NCI-H1436 (cell line): Measurements from ENCODE around the gene ABAT.
A peak's percentile ranks its signal among the peaks of the same experiment; 100 is the strongest.
"Not testable (repeated sequence)": the region's sequence is repeated elsewhere in the genome, so short reads cannot be mapped to it uniquely, and the experiment has no call there.

ENCODE experiments used
- DNase-seq: peaks from one replicate; lab custom pipeline; 2025; lab: John Stamatoyannopoulos, UW

Gene ABAT

DNA sequence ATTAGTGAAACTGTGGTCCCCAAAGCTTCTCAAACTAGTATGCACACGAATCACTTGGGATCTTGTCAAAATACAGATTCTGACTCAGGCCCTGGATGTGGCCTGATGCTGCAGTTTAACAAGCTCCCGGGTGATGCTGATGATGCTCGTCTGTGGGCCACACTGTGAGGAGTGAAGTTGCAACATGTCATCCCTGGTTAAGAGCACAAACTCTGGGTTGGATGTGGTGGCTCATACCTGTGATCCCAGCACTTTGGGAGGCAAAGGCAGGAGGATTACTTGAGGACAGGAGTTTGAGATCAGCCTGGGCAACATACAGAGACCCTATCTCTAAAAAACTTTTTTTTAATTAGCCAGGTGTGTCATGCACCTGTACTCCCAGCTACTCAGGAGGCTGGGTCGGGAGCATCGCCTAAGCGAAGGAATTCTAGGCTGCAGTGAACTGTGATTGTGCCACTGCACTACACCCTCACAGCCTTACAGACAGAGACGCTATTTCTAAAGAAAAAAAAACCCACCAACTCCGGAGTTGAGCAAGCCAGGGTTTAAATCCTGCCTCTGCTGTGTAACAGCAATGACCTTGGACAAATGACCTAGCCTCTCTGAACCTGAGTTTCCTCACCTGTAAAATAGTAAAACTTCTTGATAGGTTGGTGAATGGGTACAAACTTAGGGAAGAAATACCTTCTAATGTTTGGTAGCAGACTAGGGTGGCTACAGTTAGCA, 24.4 kb upstream of the ABAT start:
- no peak for DNase-seq

DNA sequence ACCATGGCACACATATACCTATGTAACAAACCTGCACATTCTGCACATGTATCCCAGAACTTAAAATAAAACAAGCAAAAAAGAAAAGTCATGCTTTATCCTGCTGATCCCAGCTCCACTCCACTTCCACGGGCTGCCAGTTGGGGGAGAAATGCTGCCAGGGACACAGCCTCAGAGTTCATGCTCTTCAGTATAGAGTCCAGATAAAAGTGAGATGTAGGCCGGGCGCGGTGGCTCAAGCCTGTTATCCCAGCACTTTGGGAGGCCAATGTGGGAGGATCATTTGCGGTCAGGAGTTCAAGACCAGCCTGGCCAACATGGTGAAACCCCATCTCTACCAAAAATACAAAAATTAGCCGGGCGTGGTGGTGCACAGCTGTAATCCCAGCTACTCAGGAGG, 22.5 kb upstream of the ABAT start:
- DNase-seq: not testable (repeated sequence)

DNA sequence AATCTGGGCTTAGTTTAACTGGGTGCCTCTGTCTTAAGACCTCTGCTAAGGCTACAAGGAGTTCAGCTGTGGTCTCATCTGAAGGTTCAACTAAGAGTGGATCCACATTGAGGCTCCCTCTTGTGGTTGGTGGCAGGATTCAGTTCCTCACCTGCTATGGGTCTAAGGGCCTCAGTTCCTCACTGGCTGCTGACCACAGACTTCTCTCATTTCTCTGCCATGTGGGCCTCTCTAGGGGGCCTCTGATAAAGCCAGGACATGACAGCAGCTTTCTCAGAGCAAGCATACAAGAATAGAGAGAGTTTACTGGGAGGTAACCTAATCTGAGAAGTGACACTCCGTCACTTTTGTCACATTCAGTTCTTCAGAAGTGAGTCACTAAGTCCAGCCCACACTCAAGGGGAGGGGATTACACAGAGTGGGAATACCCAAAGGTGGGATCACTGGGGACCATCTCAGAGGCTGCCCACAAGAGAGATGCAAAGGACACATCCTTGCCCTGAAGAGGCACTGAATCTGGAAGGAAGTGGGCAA, 19.2 kb upstream of the ABAT start:
- no peak for DNase-seq

DNA sequence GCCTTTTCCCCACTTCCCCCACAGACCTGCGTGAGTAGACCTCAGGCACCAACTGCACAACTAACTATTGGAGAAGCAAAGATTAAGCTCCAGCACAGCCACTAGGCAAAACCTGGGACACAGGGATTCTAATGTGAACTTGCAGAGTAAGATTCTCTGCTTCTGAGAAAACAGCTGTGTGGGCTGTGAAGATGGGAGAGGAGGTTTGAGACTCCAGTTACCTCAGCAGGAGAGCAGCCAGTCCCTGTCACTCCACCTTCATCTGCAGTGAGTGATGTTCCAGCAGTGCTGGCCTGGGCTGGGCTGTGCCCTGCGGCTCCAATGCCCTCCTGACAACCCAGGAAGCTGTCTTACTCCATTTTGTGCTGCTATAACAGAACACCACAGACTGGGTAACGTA, 18.0 kb upstream of the ABAT start:
- no peak for DNase-seq

DNA sequence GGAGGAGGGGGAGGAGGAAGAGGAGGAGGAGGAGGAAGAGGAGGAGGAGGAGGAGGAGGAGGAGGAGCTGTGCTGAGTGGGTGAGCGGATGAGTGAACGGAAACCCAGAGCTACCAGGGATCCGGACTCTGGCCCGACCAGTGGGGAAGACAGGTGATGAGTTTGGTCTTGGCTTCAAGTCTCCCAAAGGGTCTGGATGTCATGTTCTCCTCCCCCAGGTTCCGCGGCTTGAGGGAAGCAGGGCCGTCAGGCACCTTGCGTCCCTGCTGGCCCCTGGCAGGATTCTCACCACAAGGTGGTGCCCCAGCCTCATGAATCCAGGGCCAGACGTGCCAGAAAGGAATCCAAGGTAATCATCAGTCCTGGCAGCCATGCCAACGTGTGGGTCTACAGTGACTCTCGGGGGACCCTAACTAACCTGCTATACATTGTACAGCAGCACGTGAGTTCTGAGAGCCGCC, 13.5 kb upstream of the ABAT start:
- peak; percentile 86 for DNase-seq

DNA sequence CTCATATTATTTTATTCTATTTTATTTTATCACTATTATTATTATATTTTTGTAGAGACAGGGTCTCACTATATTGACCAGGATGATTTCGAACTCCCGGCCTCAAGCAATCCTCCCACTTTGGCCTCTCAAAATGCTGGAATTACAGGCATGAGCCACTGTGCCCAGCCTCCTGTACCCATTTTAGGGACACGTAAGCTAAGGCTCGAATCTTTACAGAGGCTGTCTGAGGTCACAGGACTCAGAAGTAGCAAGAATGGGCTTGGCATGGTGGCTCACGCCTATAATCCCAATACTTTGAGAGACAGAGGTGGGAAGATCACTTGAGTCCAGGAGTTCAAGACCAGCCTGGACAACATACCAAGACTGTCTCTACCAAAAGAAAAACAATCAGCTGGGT, 12.7 kb upstream of the ABAT start:
- no peak for DNase-seq

DNA sequence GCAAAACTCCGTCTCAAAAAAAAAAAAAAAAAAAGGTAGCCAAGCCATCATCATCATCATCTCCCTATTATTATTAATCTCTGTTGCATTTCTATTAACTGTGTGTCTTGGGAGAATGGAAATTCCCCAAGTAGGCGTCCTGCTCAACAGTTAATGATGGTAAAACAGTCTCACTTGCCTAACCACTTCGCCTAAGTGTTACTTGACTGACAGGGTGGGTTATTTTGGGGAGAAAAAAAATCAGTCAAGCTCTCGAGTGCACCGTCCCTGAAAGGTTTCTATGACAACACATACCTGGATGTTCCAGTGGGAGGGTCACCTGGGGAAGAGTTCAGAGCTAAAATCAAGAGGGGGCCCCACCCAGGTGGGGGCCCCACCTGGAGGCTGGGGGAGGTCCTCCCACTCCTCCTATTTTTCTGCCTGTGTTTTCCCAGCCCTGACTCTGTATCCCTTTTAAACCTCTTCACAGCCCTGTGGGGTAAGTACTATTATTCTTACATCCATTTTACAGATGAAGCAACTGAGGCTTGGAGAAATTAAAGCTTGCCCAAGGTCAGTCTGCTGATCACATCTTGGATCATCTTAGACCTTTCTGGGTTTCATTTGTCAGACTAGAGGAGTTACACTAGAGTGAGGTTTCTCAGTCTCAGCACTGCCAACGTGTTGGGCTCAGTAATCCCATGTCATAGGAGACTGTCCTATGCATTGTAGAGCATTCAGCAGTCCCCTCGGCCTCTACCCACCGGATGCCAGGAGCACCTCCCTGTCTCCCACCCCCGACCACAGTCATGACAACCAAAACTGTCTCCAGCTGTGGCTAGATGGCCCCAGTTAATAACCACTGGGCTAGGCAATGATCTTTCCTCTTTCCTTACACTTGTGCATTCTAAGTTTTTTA, 11.0 kb upstream of the ABAT start:
- DNase-seq: no peak

DNA sequence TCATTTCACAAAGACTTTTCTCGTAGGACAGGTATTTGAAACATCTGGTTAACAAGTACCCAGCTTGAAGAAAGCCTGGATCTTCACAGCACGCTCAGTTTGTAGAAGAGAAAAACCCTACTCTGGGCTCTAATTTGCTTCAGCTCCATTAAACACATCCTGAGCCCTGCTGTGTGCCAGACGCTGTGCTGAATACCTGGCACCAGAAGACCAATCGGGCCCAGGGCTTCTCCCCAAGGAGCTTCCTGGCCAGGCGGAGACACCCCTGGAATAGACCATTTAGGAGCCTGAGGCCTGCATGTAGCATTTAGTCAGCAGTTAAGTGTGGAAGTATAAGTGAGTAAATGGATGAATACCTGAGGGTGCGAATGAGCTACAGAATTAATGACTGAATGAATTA, 8.9 kb upstream of the ABAT start:
- no peak for DNase-seq

DNA sequence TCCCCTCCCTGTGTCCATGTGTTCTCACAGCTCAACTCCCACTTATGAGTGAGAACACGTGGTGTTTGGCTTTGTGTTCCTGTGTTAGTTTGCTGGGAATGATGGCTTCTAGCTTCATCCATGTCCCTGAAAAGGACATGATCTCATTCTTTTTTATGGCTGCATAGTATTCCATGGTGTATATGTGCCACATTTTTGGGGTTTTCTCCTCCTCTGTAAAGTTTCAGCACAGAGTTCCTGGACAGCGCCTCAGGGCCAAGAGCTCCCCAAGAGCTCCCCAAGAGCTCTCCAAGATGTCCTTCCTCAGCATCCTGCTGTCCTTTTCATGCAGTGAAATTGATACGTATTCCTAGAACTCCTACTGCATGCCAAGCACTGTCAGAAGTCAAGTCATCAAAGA, 6.9 kb upstream of the ABAT start:
- no peak for DNase-seq

DNA sequence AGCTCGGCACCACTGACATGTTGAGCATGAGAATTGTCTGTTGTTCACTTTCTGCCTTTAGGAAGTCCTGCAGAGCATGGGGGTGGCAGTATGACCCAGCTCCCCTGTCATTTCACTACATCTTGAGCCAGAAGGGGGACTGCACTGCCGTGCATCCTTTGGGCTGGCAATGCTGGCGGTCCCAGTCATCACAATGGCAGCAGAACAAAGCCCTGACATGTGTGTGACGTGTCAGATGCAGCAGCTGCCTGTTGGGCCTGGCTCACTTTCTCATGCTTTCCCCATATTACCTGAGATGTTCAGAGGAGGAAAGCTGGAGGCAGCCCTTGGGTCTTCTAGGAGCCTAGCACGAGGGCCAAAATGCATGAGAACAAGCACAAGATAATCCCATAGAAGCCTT, 6.3 kb upstream of the ABAT start:
- DNase-seq: no peak

DNA sequence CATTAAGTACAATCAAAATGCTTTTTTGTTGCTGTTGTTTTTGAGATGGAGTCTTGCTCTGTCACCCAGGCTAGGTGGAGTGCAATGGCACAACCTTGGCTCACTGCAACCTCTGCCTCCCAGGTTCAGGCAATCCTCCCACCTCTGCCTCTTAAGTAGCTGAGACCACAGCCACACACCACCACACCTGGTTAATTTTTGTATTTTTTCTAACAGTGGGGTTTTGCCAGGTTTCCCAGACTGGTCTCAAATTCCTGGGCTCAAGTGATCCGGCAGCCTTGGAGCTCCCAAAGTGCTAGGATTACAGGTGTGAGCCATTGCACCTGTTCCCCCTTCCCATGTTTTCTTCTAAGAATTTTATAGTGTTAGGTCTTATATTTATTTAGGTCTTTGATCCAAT, 4.9 kb upstream of the ABAT start:
- no peak for DNase-seq

DNA sequence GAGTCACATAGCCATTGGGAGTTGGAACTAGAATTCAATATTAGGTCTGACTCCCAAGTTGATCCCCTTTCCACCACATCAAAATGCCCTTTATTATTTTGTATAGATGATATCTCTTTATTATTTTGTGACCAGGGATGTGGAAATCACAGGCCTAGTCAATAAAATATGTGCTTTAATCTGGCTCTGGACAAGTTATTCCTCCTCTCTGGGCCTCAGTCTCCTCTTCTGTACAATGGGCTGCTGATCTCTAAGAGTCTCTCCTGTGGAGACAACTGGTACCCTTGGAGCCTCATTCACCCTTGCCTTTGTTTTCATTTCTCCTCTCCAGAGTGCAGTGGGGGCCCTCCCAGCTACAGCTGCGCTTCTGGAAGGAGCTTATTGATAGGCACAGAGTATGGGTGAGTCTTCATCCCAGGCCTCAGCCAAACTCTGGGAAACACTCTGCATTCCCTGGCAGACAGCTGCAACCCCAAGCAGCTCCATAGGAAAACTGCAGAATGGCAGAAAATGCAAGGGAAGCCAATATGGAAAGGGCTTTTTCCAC, 4.3 kb upstream of the ABAT start:
- no peak for DNase-seq

DNA sequence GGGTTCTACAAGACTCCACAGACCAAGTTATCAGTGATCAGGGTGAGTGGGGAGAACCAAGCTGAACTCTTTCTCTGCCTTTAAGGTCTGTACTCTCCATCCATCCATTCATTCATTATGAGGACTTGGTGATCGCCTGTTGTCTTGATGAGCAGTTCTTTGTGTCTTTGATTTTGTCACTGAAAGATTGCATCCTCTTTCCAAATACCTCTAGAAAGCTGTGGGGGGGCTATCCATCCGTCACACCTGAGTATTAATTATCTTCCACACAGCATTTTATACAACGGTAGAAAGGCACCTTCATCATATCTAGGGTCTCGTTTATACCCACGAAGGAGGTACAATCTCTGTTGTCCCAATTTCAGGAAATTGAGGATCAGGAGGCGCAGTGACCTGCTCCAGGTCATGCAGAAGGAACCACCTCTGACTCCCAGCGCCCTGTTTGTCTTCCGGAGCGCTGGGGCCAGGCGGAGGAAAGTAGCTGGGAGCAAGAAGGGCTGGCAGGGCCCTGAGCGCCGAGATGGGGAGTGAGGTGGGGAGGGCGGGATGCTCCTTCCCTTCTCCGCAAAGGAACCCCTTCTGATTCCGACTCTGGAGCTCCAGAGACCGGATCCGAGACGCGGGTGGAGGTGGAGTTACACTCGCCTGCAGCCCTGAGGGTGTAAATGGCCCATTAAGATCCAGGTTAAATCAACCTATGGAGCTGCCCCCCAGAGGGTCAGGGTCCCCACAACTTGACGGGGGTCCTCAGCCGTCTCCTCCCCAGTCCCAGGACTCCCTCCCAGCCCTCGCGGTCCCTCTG, 605 bp upstream of the ABAT start:
- DNase-seq: no peak

DNA sequence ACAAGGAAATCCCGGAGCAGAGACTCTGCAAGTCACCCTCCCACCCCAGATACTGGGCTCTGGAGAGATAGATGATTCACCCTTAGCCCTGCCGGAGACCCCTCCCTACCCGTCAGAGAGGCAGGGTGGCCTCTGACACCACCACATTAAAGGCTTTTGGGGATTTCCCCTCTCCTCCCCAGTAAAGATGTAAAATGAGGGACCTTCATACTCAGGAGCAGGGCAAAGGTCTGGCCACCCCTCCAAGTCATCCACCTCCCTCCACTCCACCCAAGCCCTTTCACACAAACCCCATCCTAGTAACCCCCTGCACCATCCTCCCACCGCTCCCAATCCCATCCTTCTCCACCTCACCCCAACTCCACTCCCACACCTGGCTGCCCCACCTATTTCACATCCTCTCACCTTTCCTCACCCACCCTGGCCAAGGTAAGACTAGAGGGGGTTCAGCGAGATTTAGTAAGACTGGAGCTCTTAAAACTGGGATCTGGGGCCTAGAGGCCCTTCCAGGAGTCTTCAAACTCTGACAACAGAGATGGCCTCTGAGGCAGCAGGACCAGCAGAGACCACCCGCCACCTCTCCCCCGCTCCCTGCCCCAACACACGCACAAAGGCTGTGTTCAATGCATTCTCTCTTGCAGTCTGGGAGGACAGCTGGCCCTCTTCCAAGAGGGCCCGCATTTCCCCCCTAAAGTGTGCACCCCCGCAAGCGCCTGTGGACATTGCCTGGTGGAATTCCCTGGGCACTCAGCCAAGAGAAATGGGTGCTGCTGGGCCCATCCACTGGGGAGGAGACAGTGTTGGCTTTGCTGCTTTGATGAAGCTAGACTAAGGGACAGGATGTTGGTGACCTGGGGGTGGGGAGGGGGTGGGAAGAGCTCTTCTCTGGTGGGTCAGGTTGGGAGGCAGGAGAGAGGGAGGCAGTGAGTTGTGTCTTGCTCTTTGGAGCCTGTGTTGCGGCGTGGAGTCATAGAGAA, 1.1 kb downstream of the ABAT start:
- DNase-seq: no peak

DNA sequence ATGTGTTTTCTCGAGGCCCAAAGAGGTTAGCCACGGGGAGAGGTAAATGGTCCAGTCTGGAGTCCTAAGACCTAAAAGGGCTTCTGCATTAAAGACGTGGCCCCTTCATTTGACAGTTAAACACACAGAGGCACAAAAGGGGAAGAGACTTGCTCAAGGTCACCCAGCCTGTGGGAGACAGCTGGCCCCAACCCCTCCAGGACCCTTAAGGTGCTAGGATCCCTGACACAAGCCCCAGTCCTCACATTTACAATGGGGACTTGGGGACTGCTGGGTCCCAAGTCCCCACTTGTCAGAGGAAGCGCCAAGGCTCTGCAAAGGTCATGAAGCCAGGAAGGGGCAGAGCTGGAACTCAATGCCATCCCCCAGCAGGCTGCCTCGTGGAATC, 1.7 kb downstream of the ABAT start:
- no peak for DNase-seq

DNA sequence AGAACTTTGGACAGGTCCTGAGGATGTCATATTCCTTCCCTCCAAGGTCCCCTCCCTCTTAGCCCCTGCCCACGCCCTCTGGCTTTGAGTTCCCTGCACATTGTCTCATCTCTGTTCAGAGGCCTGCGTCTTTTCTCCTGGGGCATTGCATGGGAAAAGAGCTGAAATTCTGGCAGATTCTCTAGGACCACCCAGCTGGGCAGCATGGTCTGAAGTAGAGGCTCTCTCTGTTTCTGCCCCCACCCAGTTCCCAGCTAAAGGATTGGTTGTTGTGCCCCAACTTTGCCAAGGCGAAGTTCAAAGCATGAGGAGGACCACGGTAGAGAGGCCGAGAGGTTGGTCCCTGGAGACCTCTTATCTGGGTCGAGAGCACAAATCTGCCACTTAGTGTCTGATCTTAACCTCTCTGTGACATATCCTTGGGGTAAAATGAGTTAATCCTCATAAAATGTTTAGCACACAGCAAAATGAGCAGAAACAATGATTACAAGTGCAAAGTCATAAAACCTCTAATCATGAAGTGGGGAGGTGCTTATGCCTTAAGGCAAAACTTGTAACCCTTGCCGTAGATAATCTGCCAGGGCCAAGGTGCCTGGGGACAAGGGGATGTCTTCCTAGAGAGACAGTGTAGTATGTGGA, 2.4 kb downstream of the ABAT start:
- no peak for DNase-seq

DNA sequence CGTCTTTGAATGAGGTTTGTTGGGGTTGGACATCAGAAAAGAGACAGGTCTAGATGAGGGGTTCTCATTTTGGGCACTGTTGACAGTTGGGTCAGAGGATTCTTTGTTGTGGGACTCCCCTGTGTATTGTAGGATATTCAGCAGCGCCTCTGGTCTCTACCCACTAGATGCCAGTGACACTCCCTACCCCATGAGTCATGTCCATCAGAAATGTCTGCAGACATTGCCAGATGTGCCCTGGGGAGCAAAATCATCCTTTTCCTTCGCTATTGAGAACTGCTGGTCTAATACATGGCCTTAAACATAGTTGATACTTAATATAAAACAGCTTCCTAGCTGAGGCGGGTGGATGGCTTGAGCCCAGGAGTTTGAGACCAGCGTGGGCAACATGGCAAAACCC, 3.1 kb downstream of the ABAT start:
- DNase-seq: no peak

DNA sequence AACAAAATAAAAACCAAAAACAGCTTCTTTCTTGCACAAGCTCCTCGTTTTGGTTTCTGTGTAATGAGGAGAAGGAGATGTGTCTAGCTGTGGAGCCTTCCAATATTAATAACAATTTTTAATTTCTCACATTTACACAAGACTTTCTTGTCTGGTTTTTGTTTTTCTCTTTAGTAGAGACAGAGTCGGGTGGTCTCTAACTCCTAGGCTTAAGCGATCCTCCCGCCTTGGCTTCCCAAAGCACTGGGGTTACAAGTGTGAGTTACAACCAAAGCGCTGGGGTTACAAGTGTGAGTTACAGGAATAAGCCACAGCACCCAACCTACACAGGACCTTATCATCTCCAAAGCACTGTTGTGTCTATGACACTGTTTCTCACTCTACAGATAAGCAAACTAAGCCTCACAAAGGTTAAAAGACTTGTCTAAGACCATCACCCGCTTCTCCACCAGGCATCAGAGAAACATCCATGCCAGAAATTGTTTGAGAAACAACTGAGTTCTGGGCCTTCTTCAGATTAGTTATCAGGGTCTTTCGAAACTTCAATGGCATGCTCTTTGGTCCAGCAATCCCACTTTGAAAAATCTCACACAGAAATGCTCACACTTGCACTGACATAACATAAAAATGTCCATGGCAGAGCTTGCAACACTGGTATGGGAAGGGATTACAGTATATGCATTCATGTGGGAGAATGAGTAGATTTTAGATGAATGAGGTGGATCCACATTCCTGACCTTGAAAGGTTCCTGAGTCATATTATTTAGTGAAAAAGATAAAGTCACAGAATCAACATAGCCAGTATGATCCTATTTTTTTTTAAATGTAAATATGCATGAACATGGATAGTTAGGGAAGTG, 3.9 kb downstream of the ABAT start:
- no peak for DNase-seq

DNA sequence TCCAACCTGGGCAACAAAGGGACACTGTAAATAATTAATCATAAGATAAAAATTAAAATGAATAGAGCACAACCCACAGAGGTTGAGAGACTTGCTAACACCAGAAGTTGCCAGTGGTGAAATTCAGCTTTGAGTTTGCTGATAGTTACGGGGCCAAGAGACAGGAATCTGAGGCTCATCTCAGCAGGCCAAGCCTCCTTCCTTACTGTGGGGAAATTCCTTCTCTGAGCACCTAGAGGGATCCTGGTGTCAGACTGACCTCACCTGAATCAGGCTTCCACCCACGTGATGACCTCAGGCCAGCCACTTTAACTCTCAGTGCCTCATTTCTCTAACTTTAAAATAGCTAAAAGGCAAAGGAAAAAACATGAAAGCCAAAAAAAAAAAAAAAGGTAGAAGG, 4.7 kb downstream of the ABAT start:
- no peak for DNase-seq
